Transverse colon (tissue), 4 donors: ENCODE results near the gene EOLA2. TPM values are rescaled to one million over a fixed set of nuclear protein-coding genes. Genes with fewer than 3 reads are reported as not detected.
"Not testable (repeated sequence)": the region's sequence is repeated elsewhere in the genome, so short reads cannot be mapped to it uniquely, and the experiment has no call there.

Source experiments
- DNase-seq: peaks from one replicate; pipeline ENCODE4 v3.0.0-alpha.2; 2019
- H3K27ac ChIP-seq, 4 donors: fragments of 200-600 bp; sonication (generic); 2 replicates each; pipeline ENCODE4 v1.5.1; 2016 to 2018; ENCODE audit warnings: inconsistent platforms in 4 of 4
- H3K27me3 ChIP-seq: fragments of 200-600 bp; sonication (generic); 2 replicates; pipeline ENCODE4 v1.5.1; 2017; ENCODE audit warnings: inconsistent platforms
- H3K36me3 ChIP-seq, 4 donors: fragments of 200-600 bp; sonication (generic); 2 replicates each; pipeline ENCODE4 v1.5.1; 2017 to 2019; ENCODE audit warnings: inconsistent platforms in 4 of 4
- H3K4me1 ChIP-seq, 4 donors: fragments of 200-600 bp; sonication (generic); 2 replicates each; pipeline ENCODE4 v1.5.1; 2017 to 2020; ENCODE audit warnings: inconsistent platforms in 4 of 4
- H3K4me3 ChIP-seq, 4 donors: fragments of 200-600 bp; sonication (generic); 1 replicate in 1 of 4; 2 replicates in 3 of 4; pipeline versions ENCODE4 v1.5.1 to v1.6.1; 2017 to 2019; ENCODE audit warnings: inconsistent platforms in 4 of 4
- H3K9me3 ChIP-seq, 2 donors: fragments of 200-600 bp; sonication (generic); 2 replicates each; pipeline ENCODE4 v1.5.1; 2017 to 2019; ENCODE audit warnings: inconsistent platforms in 2 of 2
- EP300 ChIP-seq: sonication (generic); formaldehyde crosslinking; IDR thresholded peaks from one replicate; pipeline ENCODE4 v1.6.1; 2017; ENCODE audit warnings: antibody characterized with exemption, low read depth
- POLR2A ChIP-seq: fragments of 450-650 bp; IDR thresholded peaks from one replicate; pipeline ENCODE4 v1.6.1; 2016; ENCODE audit warnings: antibody characterized with exemption, mild to moderate bottlenecking, moderate library complexity
- POLR2AphosphoS5 ChIP-seq, 3 donors: sonication (generic); formaldehyde crosslinking; IDR thresholded peaks; one replicate each; pipeline ENCODE4 v1.6.1; 2016; ENCODE audit warnings: antibody characterized with exemption in 3 of 3
- WGBS, 2 donors: methylation state at CpG; one replicate each; pipeline ENCODE4 v1.1.5; 2018; ENCODE audit warnings: low coverage in 1 of 2; 5-methylcytosine and 5-hydroxymethylcytosine counted together
- in situ Hi-C, 4 donors: fragments of 200-750 bp; cut with MboI; loops; one replicate each; pipeline versions ENCODE4 v1.15.0 to v1.15.1; 2017; ENCODE audit warnings: low sequenced_read_pairs in 3 of 4, low pct_ligation_motif_present in 1 of 4, low pct_unique_long_range_greater_than_20kb in 1 of 4
- intact Hi-C: fragments of 100-400 bp; cut with DNase I; formaldehyde crosslinking; loops from one replicate; pipeline ENCODE4 v1.15.1; 2023; ENCODE audit warnings: low total_unique reads
- total RNA-seq, 4 donors: library from RNA; depleted of rRNA; stranded (reverse); fragments of >200 nt; gene quantifications; one replicate each; pipeline ENCODE4 v1.1.0, GENCODE V29; 2016
- TF ChIP-seq, protein P1 (sequence below), 5 experiments: fragments of 200-600 bp in 3 of 5; fragments of 450-650 bp in 2 of 5; sonication (generic) in 3 of 5; IDR thresholded peaks; 1 replicate in 2 of 5; 2 replicates in 3 of 5; pipeline ENCODE4 v1.5.1; 2016 to 2017; ENCODE audit warnings: antibody characterized with exemption in 5 of 5, inconsistent platforms in 3 of 5, mild to moderate bottlenecking in 2 of 5, moderate library complexity in 1 of 5

EOLA2 gene
- total RNA-seq, 4 donors from 2014 or later, result 10.5 to 77.1 (median 30.4) TPM

- in situ Hi-C loops, DNase-seq, H3K36me3 ChIP-seq, intact Hi-C loops, H3K27ac ChIP-seq, H3K9me3 ChIP-seq, H3K4me1 ChIP-seq, H3K27me3 ChIP-seq, H3K4me3 ChIP-seq: not testable (repeated sequence)
- WGBS, 2 donors, result 83% methylated on average over 1 of the region's 8 CpGs; no CpG with 5 or more reads in 1 of the 2 donors
Observed at GRCh38 chrX:149927245-149927963, 10.9 kb downstream of the EOLA2 start.

DNA sequence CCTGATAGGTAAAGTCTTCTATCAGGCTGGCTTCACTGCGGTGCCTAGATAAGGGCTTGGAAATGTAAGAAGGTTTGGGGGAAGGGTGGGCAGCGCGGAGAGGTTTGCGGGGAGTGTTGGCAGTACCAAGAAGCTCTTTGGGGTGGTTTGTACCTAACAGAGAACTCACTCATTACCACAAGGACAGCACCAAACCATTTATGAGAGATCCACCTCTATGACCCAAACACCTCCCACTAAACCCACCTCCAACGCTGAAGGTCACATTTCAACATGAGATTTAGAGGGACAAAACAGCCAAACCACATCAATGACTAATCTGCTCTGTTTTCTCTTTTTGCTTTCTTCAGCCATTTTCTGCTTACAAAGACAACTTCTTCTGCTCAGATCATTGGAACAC is 13.9 kb downstream of the EOLA2 start:
- H3K4me3 ChIP-seq, in situ Hi-C loops, H3K9me3 ChIP-seq, H3K36me3 ChIP-seq, H3K4me1 ChIP-seq, H3K27me3 ChIP-seq, DNase-seq, H3K27ac ChIP-seq, intact Hi-C loops: not testable (repeated sequence)
- WGBS, 2 donors, result no CpG with 5 or more reads among the region's 5 CpGs

GRCh38 chrX:149923836-149924235 is 14.5 kb downstream of the EOLA2 start:
- H3K27ac ChIP-seq, in situ Hi-C loops, H3K4me1 ChIP-seq, H3K36me3 ChIP-seq, DNase-seq, intact Hi-C loops, H3K4me3 ChIP-seq, H3K27me3 ChIP-seq, H3K9me3 ChIP-seq: not testable (repeated sequence)
- WGBS, 2 donors, result no CpG with 5 or more reads among the region's 4 CpGs

DNA sequence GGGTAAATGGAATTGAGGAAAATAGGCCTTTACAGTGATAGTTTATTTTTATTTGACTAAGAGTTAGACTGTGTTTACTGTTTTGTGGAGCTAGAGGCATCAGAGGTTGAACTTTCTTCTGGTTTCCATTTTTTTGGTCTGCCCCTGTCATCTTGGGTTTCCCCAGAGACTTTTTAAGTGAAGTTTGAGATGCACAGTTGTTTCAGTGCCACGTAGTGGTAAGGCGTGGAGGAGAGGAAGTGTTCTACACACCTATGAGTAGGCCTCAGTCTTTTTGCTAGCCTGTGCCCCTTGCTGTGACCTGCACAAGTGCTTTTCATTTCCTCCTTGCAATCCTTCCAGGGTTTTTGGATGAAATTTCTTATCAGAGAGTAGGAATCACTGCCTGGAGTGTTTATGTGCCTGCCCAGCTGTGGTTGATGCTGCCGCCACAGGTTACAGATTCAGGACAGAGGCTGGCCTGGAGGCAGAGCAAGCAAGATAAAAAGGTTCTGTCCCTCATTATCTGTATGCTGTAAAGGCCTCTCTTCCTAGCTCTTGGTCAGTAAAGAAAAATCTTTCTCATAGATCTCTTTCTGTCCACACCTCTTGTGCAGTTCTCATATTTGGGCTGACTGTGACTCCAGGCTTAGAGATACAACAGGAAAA is 21.4 kb downstream of the EOLA2 start:
- no peaks in the 10 kb centered on the region for H3K9me3 ChIP-seq
- no peaks in the 10 kb centered on the region for H3K27me3 ChIP-seq
- no peaks in the 10 kb centered on the region for H3K4me1 ChIP-seq
- no peak overlapping the region for H3K4me3 ChIP-seq
- no peak for DNase-seq
- 82% methylated on average over 3 of the region's 3 CpGs; no CpG with 5 or more reads in 1 of the 2 donors for WGBS, 2 donors
- H3K36me3 ChIP-seq, result no peaks in the 10 kb centered on the region
- TF ChIP-seq POLR2A, result no peak
- no peak for TF ChIP-seq POLR2AphosphoS5 (IDR thresholded peaks at IDR 0.05)
- TF ChIP-seq EP300, result no peak
- TF ChIP-seq, protein P1, sequence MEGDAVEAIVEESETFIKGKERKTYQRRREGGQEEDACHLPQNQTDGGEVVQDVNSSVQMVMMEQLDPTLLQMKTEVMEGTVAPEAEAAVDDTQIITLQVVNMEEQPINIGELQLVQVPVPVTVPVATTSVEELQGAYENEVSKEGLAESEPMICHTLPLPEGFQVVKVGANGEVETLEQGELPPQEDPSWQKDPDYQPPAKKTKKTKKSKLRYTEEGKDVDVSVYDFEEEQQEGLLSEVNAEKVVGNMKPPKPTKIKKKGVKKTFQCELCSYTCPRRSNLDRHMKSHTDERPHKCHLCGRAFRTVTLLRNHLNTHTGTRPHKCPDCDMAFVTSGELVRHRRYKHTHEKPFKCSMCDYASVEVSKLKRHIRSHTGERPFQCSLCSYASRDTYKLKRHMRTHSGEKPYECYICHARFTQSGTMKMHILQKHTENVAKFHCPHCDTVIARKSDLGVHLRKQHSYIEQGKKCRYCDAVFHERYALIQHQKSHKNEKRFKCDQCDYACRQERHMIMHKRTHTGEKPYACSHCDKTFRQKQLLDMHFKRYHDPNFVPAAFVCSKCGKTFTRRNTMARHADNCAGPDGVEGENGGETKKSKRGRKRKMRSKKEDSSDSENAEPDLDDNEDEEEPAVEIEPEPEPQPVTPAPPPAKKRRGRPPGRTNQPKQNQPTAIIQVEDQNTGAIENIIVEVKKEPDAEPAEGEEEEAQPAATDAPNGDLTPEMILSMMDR (IDR thresholded peaks at IDR 0.05), result no peak
- H3K27ac ChIP-seq, result no peak overlapping the region
- in situ Hi-C loops (no loop called here), intact Hi-C loops (no loop called here)

- Histone ChIP-seq H3K27me3 (no peaks in the 10 kb centered on the region), H3K4me1 (no peaks in the 10 kb centered on the region), H3K36me3 (no peaks in the 10 kb centered on the region), H3K4me3 (no peak overlapping the region), H3K9me3 (no peaks in the 10 kb centered on the region), H3K27ac (no peak overlapping the region)
- TF ChIP-seq POLR2A (no peak), EP300 (no peak), POLR2AphosphoS5 (IDR thresholded peaks at IDR 0.05) (no peak)
- TF ChIP-seq, protein P1 (IDR thresholded peaks at IDR 0.05), result no peak
- no peak for DNase-seq
- intact Hi-C loops, result no loop called here
- in situ Hi-C loops, result no loop called here
- 87 to 100% methylated on average over 2 to 9 of the region's 9 CpGs for WGBS, 2 donors
Observed at GRCh38 chrX:149910178-149910695, 28.1 kb downstream of the EOLA2 start.
